ENCODE measurements around the gene CHRDL2. TPM values are rescaled to one million over a fixed set of nuclear protein-coding genes. Genes with fewer than 3 reads are reported as not detected.
A peak's percentile ranks its signal among the peaks of the same experiment; 100 is the strongest.
"Not testable (repeated sequence)": the region's sequence is repeated elsewhere in the genome, so short reads cannot be mapped to it uniquely, and the experiment has no call there.

Gene CHRDL2
- total RNA-seq, 1 donor, result not detected

GRCh38 chr11:74662487-74663103 is 68.6 kb downstream of the CHRDL2 start:
- no peak overlapping the region for H3K4me3 ChIP-seq (ENCODE audit: low read depth, low read length)
- DNase-seq (ENCODE audit: low read depth), result no peak
- no peak for TF ChIP-seq CTCF (IDR thresholded peaks at IDR 0.05; ENCODE audit: insufficient read depth, low read length)

- not testable (repeated sequence) for DNase-seq (ENCODE audit: low read depth); H3K4me3 ChIP-seq (ENCODE audit: low read depth, low read length)
Observed at GRCh38 chr11:74659124-74659523, 72.1 kb downstream of the CHRDL2 start.

DNA sequence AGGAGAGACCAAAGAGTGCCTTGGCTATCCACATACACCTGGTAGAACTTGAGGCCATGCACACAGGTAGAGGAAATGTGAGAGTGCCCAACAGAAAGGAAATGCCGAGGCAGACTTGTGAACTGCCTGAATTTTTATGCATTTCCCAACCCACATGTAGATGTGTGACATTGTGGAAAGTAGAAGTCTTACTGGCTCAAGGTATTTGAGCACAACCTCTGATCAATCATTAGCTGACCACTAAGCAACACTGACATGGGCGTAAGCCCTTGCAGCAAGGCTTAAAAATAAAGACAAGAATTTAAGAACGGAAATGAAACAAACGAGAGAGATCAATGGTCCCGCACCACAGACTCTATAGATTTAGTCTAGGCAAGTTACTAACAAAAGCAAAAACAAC is 76.2 kb downstream of the CHRDL2 start:
- no peak for DNase-seq (ENCODE audit: low read depth)
- TF ChIP-seq CTCF (IDR thresholded peaks at IDR 0.05; ENCODE audit: insufficient read depth, low read length), result no peak
- no peak overlapping the region for H3K4me3 ChIP-seq (ENCODE audit: low read depth, low read length)

DNA sequence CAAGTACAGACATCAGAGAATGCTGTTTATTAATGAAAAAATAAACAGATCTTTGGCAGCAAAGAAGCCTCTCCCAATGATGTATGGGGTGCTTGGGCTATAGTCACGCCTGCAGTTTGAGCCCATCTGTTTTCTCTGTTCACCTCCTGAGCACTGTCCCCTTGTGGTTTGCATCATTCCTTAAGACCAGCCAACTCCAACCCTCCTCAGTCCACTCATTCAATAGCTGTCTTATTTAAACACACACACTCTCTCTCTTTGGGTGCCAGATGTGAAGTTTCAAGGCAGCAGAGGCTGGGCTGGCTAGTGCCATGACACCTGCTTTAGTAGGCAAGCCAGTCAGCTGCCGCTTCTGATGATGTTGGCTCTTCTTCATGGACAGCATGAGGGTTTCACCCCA is 80.7 kb downstream of the CHRDL2 start:
- H3K4me3 ChIP-seq (ENCODE audit: low read depth, low read length), result no peak overlapping the region
- peak; percentile 80 for DNase-seq (ENCODE audit: low read depth)
- no peak for TF ChIP-seq CTCF (IDR thresholded peaks at IDR 0.05; ENCODE audit: insufficient read depth, low read length)

- no peak overlapping the region for H3K4me3 ChIP-seq (ENCODE audit: low read depth, low read length)
- TF ChIP-seq CTCF (IDR thresholded peaks at IDR 0.05; ENCODE audit: insufficient read depth, low read length), result no peak
- DNase-seq (ENCODE audit: low read depth), result peak; percentile 23
Observed at GRCh38 chr11:74648894-74649293, 82.3 kb downstream of the CHRDL2 start.

- DNase-seq (ENCODE audit: low read depth), result no peak
- TF ChIP-seq CTCF (IDR thresholded peaks at IDR 0.05; ENCODE audit: insufficient read depth, low read length), result no peak
- H3K4me3 ChIP-seq (ENCODE audit: low read depth, low read length), result no peak overlapping the region
Observed at GRCh38 chr11:74647831-74648230, 83.4 kb downstream of the CHRDL2 start.

- TF ChIP-seq CTCF (IDR thresholded peaks at IDR 0.05; ENCODE audit: insufficient read depth, low read length), result no peak
- H3K4me3 ChIP-seq (ENCODE audit: low read depth, low read length), result no peak overlapping the region
- DNase-seq (ENCODE audit: low read depth), result no peak
Observed at GRCh38 chr11:74647404-74647803, 83.8 kb downstream of the CHRDL2 start.
